CD14-positive monocyte (primary cell): ENCODE data around the gene SLC16A13. TPM values are rescaled to one million over a fixed set of nuclear protein-coding genes. Genes with fewer than 3 reads are reported as not detected.
A peak's percentile ranks its signal among the peaks of the same experiment; 100 is the strongest.

ENCODE experiments used
- DNase-seq, 3 donors: peaks; one replicate each; pipeline ENCODE4 v3.0.0-alpha.2; 2011 to 2022
- H2AFZ ChIP-seq: 2 replicates; pipeline ENCODE4 v1.6.0; 2012; ENCODE audit warnings: mild to moderate bottlenecking, low read depth, low read length, inconsistent platforms; ENCODE audit not compliant: insufficient read depth, poor library complexity, severe bottlenecking
- H3K27ac ChIP-seq, 2 donors: 1 replicate in 1 of 2; 2 replicates in 1 of 2; pipeline ENCODE4 v1.5.1; 2012 to 2013; ENCODE audit warnings: low read length in 2 of 2, control low read depth in 1 of 2, inconsistent platforms in 1 of 2, low read depth in 1 of 2, mild to moderate bottlenecking in 1 of 2
- H3K27me3 ChIP-seq, 2 donors: one replicate each; pipeline versions ENCODE4 v1.6.0 to v1.6.1; 2011 to 2013; ENCODE audit warnings: low read length in 2 of 2; ENCODE audit not compliant: control insufficient read depth in 2 of 2, insufficient read depth in 2 of 2
- H3K36me3 ChIP-seq, 2 donors: replicated peaks in 1 of 2; 1 replicate in 1 of 2; 2 replicates in 1 of 2; pipeline versions ENCODE4 v1.5.1 to v1.6.1; 2012 to 2013; ENCODE audit warnings: low read length in 2 of 2, control low read depth in 1 of 2, inconsistent platforms in 1 of 2, mild to moderate bottlenecking in 1 of 2; ENCODE audit not compliant: insufficient read depth in 2 of 2, control insufficient read depth in 1 of 2
- H3K4me1 ChIP-seq, 2 donors: 1 replicate in 1 of 2; 2 replicates in 1 of 2; pipeline versions ENCODE4 v1.5.1 to v1.6.1; 2012 to 2013; ENCODE audit warnings: low read length in 2 of 2, control low read depth in 1 of 2, inconsistent platforms in 1 of 2, mild to moderate bottlenecking in 1 of 2, moderate library complexity in 1 of 2; ENCODE audit not compliant: insufficient read depth in 2 of 2, control insufficient read depth in 1 of 2
- H3K4me2 ChIP-seq: replicated peaks from 2 replicates; pipeline ENCODE3; 2012; ENCODE audit warnings: low read length, moderate library complexity, mild to moderate bottlenecking; ENCODE audit not compliant: poor library complexity, severe bottlenecking; ENCODE audit errors: extremely low read depth
- H3K4me3 ChIP-seq, 3 experiments: fragments of 200-600 bp in 1 of 3; sonication (generic) in 1 of 3; replicated peaks in 1 of 3; 1 replicate in 2 of 3; 2 replicates in 1 of 3; pipeline ENCODE4 v1.5.1; 2011 to 2013; ENCODE audit warnings: low read length in 3 of 3, mild to moderate bottlenecking in 3 of 3, control low read depth in 2 of 3, low read depth in 2 of 3, inconsistent platforms in 1 of 3, moderate library complexity in 1 of 3
- H3K79me2 ChIP-seq: 2 replicates; pipeline ENCODE4 v1.6.0; 2012; ENCODE audit warnings: mild to moderate bottlenecking, control low read depth, inconsistent platforms, low read length, moderate library complexity; ENCODE audit not compliant: insufficient read depth
- H3K9ac ChIP-seq: 2 replicates; pipeline ENCODE4 v1.6.0; 2017; ENCODE audit warnings: low read length, mild to moderate bottlenecking; ENCODE audit not compliant: insufficient read depth, poor library complexity, severe bottlenecking
- H3K9me3 ChIP-seq, 2 donors: replicated peaks in 1 of 2; 1 replicate in 1 of 2; 2 replicates in 1 of 2; pipeline versions ENCODE4 v1.5.1 to v1.6.1; 2012 to 2013; ENCODE audit warnings: low read length in 2 of 2, control low read depth in 1 of 2; ENCODE audit not compliant: control insufficient read depth in 1 of 2, insufficient read depth in 1 of 2
- H4K20me1 ChIP-seq: 2 replicates; pipeline ENCODE4 v1.6.0; 2012; ENCODE audit warnings: mild to moderate bottlenecking, low read length, control low read depth, moderate library complexity; ENCODE audit not compliant: insufficient read depth
- H3K27ac Mint-ChIP-seq, 7 donors: one replicate each; pipeline ENCODE4 v1.8.0; 2020; ENCODE audit warnings: mild to moderate bottlenecking in 7 of 7, mixed read lengths in 7 of 7, moderate library complexity in 6 of 7, inconsistent platforms in 2 of 7
- H3K27me3 Mint-ChIP-seq, 3 donors: one replicate each; pipeline ENCODE4 v1.8.0; 2021 to 2022; ENCODE audit warnings: low read depth in 3 of 3, mild to moderate bottlenecking in 3 of 3, mixed read lengths in 3 of 3, moderate library complexity in 3 of 3, inconsistent platforms in 1 of 3
- H3K36me3 Mint-ChIP-seq, 2 donors: one replicate each; pipeline ENCODE4 v1.8.0; 2020; ENCODE audit warnings: mixed read lengths in 2 of 2, inconsistent platforms in 1 of 2, mild to moderate bottlenecking in 1 of 2
- H3K4me1 Mint-ChIP-seq: one replicate; pipeline ENCODE4 v1.8.0; 2020; ENCODE audit warnings: mild to moderate bottlenecking, mixed read lengths
- H3K4me3 Mint-ChIP-seq, 2 donors: one replicate each; pipeline ENCODE4 v1.8.0; 2020; ENCODE audit warnings: mild to moderate bottlenecking in 2 of 2, mixed read lengths in 2 of 2, moderate library complexity in 1 of 2
- H3K9me3 Mint-ChIP-seq, 7 donors: one replicate each; pipeline ENCODE4 v1.8.0; 2020 to 2022; ENCODE audit warnings: mixed read lengths in 7 of 7, mild to moderate bottlenecking in 6 of 7, moderate library complexity in 6 of 7, inconsistent platforms in 2 of 7
- WGBS: methylation state at CpG from one replicate; pipeline ENCODE4 v1.1.5; 2013; ENCODE audit warnings: missing lambda C conversion rate; ENCODE audit not compliant: insufficient coverage; 5-methylcytosine and 5-hydroxymethylcytosine counted together
- intact Hi-C, 2 donors: fragments of 100-400 bp; cut with micrococcal nuclease; formaldehyde crosslinking; loops; one replicate each; pipeline versions ENCODE4 v1.15.0 to v1.15.1; 2023
- polyA plus RNA-seq, 3 donors: library from polyadenylated mRNA; depleted of rRNA in 1 of 3; unstranded in 2 of 3; stranded (reverse) in 1 of 3; fragments of 300-500 nt in 2 of 3; fragments of >200 nt in 1 of 3; fragmentation: Illumina TruSeq in 2 of 3; gene quantifications; 1 replicate in 2 of 3; 2 replicates in 1 of 3; pipeline ENCODE4 v1.2.3, GENCODE V29; 2012 to 2021
- TF ChIP-seq, protein P1 (sequence below): fragments of 200-600 bp; IDR thresholded peaks from one replicate; pipeline ENCODE4 v1.8.0; 2022; ENCODE audit warnings: antibody characterized with exemption, mild to moderate bottlenecking

The SLC16A13 gene
- polyA plus RNA-seq, 3 donors: 0.93 to 3.1 (median 2.2) TPM

GRCh38 chr17:7018331-7018964 is 17.4 kb upstream of the SLC16A13 start:
- no peak overlapping the region for H3K4me3 Mint-ChIP-seq

DNA sequence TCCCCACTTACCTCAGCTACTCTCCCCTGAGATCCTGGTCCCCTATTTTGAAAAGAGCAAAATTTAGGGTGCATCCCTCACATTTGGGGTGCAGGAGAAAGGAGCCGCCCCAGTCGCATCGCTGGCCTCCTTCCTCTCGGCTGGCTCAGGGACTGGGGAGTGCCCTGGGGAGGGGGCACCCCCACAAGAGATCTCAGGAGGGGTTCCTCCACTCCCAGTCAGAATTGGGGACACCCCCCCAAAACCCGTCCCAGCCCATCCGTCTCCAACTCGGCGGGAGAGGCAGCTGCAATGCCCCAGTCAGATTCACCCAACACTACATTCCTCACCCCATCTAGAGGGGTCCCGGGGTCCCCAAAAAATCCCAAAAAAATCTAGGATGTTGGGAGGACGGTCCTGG is 16.4 kb upstream of the SLC16A13 start:
- Histone ChIP-seq H3K36me3 (peaks cover 12 to 15% of the 10 kb centered on the region in 2 donors), H4K20me1 (no peaks in the 10 kb centered on the region), H3K27me3 (peaks cover 0 to 25% of the 10 kb centered on the region in 2 donors), H2AFZ (no peak overlapping the region), H3K4me2 (no peak overlapping the region), H3K9ac (no peak overlapping the region), H3K27ac (no peak overlapping the region), H3K4me1 (peaks cover 36 to 59% of the 10 kb centered on the region in 2 donors), H3K4me3 (no peak overlapping the region), H3K9me3 (peaks cover 0 to 3% of the 10 kb centered on the region in 2 donors), H3K79me2 (peaks cover 5% of the 10 kb centered on the region)
- intact Hi-C loops: no loop called here
- Mint-ChIP-seq H3K9me3 (peaks cover 0 to 4% (median 0%) of the 10 kb centered on the region in 7 donors), H3K27ac (no peak overlapping the region), H3K36me3 (peaks cover 17 to 18% of the 10 kb centered on the region in 2 donors), H3K4me1 (peaks cover 59% of the 10 kb centered on the region), H3K4me3 (peak overlapping the region in 1 of 2 donors; percentile 75), H3K27me3 (peaks cover 30 to 35% (median 34%) of the 10 kb centered on the region in 3 donors)
- TF ChIP-seq, protein P1, sequence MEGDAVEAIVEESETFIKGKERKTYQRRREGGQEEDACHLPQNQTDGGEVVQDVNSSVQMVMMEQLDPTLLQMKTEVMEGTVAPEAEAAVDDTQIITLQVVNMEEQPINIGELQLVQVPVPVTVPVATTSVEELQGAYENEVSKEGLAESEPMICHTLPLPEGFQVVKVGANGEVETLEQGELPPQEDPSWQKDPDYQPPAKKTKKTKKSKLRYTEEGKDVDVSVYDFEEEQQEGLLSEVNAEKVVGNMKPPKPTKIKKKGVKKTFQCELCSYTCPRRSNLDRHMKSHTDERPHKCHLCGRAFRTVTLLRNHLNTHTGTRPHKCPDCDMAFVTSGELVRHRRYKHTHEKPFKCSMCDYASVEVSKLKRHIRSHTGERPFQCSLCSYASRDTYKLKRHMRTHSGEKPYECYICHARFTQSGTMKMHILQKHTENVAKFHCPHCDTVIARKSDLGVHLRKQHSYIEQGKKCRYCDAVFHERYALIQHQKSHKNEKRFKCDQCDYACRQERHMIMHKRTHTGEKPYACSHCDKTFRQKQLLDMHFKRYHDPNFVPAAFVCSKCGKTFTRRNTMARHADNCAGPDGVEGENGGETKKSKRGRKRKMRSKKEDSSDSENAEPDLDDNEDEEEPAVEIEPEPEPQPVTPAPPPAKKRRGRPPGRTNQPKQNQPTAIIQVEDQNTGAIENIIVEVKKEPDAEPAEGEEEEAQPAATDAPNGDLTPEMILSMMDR: no peak
- WGBS: 74% methylated on average over 4 of the region's 10 CpGs
- no peak for DNase-seq

More at GRCh38 chr17:7018331-7018964, 17.4 kb upstream of the SLC16A13 start:
- Mint-ChIP-seq H3K9me3 (peaks cover 0 to 3% (median 0%) of the 10 kb centered on the region in 7 donors), H3K27me3 (peaks cover 28 to 33% (median 29%) of the 10 kb centered on the region in 3 donors), H3K36me3 (peaks cover 26 to 28% of the 10 kb centered on the region in 2 donors), H3K4me1 (peaks cover 61% of the 10 kb centered on the region), H3K27ac (peak overlapping the region in 2 of 7 donors; percentile 27 to 31)
- H3K36me3 ChIP-seq: peaks cover 12 to 15% of the 10 kb centered on the region in 2 donors
- H3K4me2 ChIP-seq: no peak overlapping the region
- peaks cover 44 to 58% of the 10 kb centered on the region in 2 donors for H3K4me1 ChIP-seq
- H2AFZ ChIP-seq: no peak overlapping the region
- no peak for DNase-seq
- H4K20me1 ChIP-seq: no peaks in the 10 kb centered on the region
- H3K9me3 ChIP-seq: peaks cover 0 to 3% of the 10 kb centered on the region in 2 donors
- peaks cover 14% of the 10 kb centered on the region for H3K79me2 ChIP-seq
- H3K4me3 ChIP-seq: no peak overlapping the region
- H3K9ac ChIP-seq: no peak overlapping the region
- H3K27ac ChIP-seq: no peak overlapping the region
- WGBS: 79% methylated on average over 8 of the region's 10 CpGs
- intact Hi-C loops: no loop called here
- TF ChIP-seq, protein P1: no peak
- peaks cover 0 to 25% of the 10 kb centered on the region in 2 donors for H3K27me3 ChIP-seq
